ENCODE results near the gene KRT20.
"Not testable (repeated sequence)": the region's sequence is repeated elsewhere in the genome, so short reads cannot be mapped to it uniquely, and the experiment has no call there.

KRT20 gene

DNA sequence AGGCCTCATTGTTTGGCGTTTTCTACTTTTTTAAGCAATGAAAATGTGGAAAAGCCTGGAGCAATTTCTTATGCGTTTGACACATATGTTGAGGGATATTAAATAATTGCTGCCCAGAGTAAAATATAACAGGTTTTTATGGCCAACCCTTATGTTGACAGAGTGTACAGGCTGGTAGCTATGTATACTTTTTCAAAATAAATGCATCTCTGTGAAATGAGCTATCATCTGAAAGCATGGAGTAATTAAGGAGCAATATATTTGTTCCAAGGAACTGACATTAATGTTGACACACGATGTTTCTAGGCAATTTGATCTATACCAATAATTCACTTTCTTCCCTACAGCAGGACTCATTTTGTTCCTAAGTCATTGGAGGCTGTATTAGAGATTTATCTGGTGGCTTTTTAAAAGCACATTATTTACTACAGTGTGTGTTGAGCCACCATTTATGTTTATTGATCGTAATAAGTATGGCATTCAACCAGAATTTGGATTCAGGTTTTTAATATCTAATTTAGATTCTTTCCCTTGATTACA is 11.9 kb upstream of the KRT20 start:
- no peak for DNase-seq

DNA sequence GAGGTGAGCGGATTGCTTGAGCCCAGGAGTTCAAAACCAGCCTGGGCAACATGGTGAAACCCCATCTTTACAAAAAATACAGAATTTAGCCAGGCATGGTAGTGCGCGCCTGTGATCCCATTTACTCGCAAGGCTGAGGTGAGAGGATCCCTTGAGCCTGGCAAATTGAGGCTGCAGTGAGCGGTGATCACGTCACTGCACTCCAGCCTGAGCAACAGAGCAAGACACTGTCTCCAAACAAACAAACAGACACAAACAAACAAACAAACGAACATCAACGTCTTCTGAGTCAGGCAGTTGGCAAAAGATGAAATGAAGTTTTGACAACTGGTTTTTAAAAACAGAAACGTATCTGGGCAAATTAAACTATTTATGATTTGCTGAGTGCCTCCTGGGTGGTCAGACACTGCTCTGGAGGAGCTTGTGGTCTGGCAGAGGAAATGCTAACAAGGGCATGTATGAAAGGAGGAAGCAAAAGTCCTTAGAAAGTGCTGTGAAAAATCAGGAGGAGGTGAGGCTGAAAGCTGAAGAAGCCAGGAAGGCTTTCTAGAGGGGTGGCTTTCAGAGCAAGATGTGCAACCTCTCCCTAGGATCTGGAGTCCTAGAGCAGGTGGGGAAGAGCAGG is 10.2 kb upstream of the KRT20 start:
- no peak for DNase-seq

DNA sequence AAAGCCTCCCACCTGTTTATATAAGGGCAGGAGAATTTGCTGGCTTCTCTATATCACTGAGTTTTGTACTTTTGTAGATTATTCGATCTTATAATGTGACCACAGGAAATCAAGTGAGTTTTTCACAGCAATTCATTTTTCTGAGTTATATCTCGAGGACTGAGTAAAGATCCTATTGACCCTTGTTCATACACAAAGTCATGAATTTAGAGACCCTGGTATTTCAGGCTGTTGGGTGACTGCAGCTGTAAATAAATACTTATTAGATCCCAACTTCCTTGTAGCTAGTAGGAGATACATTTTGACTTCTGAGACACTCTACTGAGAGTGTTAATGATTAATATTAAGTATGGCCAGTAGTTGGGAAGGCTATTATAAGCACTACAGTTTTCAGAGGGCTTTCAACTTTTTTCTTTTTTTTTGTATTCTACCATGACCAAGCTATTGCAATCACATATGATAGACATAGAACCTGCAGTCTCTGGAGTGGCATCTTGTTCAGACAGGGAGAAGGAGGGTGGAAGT is 3.2 kb upstream of the KRT20 start:
- no peak for DNase-seq

DNA sequence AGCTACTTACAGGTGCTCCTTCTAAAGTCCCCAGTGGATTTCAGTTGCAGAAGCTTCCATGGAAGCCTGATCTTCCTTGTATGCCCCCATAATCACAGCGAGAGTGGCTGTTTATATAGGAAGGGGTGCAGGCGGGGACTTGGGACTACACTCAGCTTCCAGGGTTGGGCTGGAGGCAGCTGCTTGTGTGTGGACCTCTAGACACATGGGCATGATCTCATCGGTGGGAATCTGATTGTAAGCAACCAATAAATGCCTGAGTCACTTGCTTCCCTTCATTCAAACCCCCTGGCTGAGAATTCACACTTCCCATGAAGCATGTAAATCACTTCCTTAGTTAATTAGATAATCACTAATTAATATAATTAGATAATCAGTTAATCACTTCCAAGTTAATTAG is 1.0 kb upstream of the KRT20 start:
- no peak for DNase-seq

DNA sequence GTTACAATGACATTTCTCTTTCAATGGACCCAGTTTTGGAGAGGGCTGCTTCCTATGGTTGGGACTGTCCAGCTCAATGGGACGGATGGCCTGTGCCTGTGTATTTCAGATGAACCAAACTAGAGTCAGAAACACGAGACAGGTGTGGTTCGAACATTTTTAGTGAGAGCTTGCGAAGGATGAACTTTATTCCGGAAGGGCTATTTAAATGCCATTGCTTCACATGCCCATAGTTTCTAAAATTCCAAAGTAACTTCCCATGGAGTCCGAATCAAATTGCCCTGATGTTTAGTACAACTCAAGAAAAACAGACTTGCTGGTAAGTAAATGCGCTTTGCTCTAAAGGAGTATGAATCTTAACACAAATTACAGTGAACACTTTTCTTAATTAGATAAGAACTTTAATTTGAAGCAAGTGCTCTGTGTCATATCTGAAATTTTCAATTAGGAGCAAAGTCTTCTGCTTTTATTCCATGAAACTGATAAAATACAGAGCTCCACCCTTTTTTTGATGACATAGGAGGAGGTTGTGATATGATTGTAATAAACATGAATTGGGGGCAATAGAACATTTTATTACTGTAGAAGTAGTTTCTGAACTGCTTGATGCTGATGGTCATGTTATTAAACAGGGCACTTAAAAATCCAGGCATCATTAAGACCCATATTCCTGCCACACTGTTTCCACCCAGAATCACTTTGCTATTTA is 1.3 kb downstream of the KRT20 start:
- DNase-seq = no peak

DNA sequence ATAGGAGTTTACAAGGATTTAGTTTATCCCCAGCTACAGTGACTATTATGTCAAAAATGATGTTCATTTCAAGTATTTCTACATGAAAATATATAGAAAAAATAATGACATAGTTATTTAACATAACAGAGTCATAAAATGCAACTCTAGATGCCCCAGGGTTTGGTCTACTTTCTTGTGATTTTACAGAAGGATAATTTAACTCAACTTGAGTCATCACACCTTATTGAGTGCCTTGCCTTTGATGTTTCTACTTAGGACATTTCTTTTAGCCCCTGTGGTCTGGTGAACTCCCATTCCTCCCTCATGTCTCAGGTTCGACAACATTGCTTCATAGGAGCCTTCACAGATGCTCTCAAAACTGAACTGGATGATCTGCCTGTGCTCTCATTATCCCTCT is 2.0 kb downstream of the KRT20 start:
- no peak for DNase-seq

DNA sequence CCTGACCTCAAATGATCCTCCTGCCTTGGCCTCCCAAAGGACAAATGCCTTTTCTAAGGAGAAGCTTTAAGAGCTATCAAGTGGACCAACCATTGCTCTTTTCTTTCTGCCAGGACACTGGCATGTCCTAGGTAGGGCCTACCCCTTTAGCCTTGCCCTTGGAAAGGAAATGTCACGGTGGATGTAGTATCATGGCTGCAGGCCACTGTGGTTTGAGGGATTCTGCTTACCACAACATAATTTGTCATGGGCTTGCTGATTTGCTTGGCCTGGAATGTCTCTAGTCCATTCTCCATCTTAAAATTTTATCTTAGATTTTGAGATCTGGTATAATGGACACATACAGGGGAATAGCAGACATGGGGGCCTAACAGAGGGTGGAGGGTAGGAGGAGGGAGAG is 6.0 kb downstream of the KRT20 start:
- DNase-seq = no peak

DNA sequence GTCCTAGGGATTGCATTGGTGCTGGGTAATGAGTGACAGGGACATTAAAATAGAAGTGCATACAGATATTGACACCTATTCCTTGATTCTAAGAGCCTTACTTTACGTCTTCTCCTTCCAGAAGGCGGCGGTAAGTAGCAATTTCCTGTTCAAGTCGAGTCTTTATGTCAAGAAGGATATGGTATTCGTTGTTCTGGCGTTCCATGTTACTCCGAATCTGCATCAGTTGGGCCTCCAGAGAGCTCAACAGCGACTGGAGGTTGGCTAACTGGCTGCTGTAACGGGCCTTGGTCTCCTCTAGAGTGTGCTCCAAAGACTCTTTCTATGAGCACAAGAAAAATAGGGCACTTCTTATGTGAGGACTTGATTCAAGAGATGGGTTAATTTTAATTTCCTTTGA is 7.0 kb downstream of the KRT20 start:
- no peak for DNase-seq

DNA sequence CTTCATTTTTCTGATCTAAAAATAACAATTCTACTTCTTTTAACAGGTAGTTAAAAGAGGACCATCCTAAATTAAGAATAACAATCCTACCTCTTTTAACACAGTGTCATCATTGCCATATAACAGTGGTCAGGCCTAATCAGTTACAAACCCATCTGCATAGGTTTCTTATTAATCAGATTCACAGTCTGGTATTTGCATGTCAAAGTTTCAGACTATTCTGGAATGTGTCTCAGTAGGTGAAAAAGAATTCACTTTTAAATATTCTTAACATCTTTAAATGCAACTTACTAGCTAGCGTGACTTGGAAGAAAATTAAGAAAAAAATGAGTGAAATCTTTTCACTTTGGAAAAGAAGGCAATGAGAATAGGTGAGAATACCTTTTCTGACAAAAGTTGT is 11.2 kb downstream of the KRT20 start:
- no peak for DNase-seq

DNA sequence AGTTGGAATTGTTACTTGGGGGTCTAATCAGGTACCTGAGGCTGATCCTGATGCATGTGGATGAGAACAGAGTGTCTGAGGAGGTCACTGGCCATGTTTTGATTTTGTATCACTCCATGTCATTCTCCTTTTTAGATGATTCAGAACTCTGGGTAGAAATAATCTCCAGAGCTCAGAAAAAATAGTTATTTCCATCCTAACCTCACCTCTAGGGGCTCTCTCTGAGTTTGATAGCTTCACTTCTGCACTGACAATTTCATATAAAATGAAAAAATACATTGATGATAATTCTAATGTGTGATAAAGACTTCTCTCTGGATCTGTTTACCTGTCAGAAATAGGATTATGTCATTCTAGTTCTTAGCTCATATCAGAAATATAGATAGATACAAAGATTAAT is 11.8 kb downstream of the KRT20 start:
- DNase-seq = no peak

DNA sequence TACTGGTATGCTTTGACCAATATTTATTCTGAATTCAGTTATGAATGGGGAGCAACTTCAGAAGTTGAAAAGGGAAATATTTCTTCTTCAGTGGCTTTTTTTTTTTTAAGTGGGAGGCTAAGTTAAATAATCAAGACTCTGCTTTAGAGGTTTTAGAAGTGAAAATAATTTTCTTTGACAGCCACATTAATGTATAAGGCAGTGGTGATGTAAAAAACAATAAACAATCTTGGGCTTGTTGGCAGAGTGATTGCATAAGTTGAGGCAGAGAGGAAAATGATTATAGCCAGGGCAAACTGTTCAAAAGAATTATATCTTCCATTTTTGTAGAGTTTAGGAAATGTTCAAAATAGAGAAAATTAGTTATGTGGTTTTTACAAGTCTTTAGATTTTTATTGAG is 12.6 kb downstream of the KRT20 start:
- DNase-seq = no peak

DNA sequence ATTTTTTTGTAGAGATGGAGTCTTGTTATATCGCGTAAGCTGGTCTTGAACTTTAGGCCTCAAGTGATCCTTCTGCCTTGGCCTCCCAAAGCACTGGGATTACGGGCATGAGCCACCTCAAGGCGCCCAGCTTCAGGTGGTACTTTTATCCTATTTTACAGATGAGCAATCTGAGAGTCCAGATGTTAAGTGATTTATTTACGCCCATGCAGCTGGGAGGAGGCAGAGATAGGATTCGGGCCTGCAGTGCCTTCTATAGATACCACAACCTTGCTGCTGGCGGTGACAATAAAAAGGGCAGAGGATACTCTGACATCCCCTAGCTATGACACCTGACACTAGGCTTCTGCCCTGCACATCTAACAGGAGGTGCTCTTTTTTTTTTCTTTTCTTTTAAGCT is 13.7 kb downstream of the KRT20 start:
- DNase-seq = no peak

DNA sequence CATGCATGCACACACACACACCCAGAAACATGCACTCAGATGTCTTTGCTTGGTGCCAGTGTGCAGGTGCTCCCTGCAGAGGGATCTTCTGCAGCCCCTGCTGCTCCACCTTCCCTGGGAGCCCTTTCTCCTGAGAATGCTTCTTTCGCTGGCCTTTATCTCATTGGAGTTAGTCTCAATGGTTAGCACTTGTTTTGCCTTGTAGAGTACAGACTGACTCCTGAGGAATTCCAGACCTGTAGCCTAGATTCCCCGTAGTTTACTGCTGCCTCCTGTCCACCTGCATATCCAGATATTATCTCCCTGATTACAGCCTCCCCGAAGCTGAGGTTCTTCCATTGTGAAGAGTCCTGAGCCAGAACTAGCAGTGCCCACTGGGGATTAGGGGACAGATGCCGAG is 14.9 kb downstream of the KRT20 start:
- no peak for DNase-seq

DNA sequence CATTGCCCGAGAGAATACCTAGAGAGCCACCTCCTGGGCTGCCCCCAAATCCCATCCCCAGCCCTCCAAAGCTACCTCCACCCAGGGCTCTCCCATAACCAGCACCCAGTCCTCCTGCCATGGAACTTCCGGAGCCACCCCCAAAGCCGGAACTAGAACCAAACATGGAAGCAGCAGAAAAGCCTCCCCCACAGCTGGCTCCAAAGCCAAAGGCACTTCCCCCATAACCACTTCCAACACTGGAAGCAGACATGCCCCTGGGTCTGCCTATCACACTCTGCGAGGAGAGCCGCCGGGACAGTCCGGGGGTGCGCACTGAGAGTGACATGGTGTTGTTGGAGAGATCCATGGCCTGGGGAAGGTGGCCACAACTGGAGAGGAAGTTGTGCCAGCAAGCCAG is 18.2 kb downstream of the KRT20 start, which contains the start of gene KRT12:
Gene KRT12 (minus strand): TSS at position 386 of the 400 bp plus-strand sequence. CDS start 37 bp downstream, at position 349.
- DNase-seq = no peak

DNA sequence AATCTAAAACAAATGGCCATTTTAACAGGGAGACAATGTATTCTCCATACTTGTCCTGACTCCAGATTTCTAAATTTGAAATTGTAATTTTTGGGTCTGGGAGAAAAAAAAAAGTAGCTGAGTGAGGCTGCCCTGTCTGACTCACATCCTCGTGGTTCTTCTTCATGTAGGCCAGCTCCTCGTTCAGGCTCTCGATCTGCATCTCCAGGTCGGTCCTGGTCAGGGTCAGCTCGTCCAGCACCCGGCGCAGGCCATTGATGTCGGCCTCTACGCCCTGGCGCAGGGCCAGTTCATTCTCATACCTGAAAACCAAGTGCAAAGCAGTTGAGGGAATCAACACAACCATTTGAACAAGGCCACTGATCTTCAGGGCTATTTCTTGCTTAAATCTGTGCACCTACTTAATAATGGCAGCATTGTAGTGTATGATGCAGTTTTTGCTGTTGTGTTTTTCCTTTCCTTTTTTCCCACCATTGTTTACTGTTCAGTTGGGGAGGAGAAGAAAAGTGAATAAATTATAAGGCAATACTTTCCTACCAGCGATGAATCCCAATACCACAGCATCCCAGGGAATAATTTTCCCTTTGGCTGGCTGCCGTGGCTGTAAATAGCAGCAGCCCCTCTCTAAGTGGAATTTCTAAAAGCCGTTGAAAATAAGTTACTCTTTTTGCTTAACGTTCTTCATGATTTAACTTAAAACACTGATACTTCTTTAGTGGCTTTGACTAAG is 20.2 kb downstream of the KRT20 start:
- DNase-seq = no peak

DNA sequence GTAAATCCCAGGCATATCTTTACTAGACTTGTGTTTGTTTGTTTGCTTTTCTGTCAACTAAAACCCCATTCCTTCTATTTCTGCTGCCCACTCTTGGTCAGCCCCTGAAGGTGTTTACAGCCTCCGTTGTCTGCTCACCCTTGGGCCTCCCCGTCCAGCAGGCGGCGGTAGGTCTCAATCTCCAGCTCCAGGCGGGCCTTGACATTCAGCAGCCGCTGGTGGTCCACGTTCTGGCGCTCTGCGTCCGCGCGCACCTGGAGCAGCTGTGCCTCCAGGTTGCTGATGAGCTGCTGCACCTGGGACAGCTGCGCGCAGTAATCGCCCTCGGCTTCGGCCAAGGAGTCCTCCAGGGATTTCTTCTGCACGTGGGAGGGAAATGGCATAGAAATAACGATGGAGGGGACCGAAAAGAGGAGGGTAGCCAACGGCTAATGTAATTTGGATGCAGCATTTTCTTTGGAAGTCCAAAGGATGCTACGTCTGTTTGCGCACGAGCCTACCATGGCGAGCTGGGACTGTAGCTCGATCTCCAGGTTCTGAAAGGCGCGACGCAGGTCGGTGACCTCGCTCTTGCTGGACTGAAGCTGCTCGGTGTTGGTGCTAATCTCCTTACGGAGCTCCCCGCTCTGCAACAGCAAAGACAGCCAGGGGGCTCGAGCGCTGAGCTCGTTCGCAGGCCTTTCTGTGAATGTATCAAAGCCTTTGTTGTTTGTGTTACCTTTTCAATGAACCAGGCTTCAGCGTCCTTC is 21.9 kb downstream of the KRT20 start:
- peak; percentile 43 for DNase-seq

DNA sequence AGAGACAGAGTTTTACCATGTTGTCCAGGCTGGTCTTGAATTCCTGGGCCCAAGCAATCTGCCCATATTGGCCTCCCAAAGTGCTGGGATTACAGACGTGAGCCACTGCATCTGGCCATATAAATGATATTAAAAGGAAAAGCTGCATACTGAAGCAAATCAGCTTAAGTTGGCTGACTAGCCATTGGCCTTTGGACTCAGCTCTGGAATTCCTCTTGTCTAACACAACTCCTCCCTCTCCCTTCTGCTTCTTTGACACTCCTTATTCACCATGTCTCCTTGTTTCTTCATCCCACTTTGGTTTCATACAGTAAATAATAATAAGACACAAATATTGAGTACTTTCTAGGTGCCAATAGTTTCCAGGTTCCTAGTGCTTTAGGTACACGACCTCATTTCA is 25.5 kb downstream of the KRT20 start:
- DNase-seq = no peak

DNA sequence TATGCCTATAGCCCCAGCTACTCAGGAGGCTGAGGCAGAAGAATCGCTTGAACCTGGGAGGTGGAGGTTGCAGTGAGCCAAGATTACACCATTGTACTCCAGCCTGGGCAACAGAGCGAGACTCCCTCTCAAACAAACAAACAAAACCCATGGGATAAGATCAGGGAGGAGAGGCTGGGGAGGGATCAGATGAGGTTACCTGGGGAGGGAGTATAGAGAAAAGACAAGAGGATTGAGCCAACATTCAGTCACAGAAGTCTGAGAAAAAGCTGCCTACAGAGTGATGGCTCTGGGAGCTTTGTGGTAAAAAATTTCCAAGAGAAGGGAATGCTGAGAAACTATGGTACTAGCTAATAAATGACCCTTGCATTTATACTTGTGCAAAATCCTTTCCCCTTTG is 26.4 kb downstream of the KRT20 start:
- not testable (repeated sequence) for DNase-seq

DNA sequence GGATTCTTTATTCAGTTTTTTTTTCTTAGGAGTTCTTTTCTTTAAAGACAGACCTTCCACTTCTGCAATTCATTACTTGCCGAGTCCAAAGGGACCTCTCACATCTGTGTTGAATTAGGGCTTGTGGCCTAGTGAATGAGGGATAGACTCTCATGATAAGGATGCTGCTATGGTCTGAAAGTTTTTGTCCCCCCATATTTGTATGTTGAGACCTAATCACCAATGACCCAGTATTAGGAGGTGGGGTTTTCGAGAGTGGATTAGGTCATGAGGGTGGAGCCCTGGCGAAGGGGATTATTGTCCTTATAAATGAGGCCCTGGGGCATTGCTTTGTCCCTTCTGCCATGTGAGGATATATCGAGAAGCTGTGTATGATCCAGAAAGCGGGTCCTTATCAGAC is 27.5 kb downstream of the KRT20 start:
- DNase-seq = peak; percentile 12

DNA sequence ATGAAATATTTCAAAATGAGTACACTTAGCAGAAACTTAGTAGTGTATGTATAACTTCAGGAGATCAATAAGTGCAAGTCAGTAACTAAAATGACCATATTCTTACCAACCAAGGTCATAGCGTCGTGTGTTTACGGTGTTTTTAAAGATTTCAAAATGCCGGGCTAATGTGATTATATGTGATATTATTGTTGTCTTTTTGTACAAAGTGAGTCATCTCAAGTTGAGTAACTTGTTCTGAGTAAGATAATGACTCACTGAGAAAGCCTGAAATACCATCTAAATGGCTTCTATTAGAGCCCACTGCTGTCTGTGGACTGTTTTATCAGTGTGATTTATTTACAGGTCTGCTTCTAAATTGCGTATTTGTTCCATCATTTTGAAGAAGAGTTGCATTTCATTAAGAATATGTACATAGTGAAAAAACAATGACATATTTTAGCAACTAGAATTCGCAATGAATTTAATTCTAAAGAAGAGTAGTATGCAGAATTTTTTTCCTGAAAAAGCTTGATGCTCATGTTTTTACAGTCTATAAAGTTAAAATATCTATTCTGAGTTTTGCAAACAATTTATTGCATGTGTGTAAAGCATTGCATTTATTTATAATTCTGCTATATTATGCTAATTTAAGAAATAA is 30.7 kb downstream of the KRT20 start:
- no peak for DNase-seq

DNA sequence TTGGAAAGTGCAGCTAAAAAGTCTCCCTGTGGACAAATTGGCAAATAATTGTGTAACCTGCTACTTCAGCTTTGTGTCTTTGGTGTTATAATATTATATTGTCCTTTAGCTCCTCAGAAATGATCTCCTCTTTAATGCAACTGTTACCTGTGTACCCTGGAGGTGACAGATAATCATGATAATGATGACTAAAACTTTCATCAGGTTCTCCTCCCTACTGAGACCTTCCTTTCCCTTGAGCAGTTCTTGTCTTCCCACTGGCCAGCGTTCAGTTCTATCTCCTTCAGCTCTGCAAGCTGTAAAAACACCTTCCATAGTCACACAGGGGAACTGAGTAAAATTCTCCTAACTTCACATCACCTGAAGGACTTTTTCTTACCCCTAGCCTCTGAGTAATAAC is 32.7 kb downstream of the KRT20 start:
- DNase-seq = no peak

DNA sequence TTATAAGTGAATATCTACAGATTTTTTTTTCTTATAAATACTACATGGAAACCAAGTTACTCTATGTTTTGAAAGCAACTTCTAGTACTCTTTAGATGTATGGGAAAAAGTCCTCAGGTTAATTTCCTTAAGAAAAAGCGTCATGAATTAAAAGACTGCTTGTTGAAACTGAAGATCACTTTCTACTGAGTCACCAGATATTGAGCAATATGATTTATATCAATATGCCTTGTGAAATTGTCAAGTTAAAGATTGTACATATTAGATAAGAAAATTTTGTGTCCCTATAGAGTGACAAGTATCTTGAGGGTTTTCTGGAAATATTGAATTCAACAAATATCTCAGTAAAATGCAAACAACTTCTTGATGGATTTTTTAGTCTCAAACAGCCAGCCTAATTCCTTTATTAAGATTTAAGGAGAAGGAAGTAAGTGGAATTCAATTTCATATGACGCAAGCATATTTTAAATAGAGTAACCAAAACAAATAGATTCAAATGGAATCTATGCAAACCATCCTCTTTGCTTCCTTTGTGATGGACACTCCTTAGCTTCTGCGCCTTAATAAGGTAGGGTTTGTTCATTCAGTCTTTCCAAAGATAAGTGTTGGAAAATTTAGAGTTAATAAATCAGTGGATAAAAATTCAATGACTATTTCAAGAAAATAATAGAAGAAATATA is 34.6 kb downstream of the KRT20 start:
- no peak for DNase-seq

Data from retina (tissue), 1 donor.